Right kidney (tissue), 1 donor: ENCODE measurements around the gene KIF6.

Source experiments
- DNase-seq: peaks from one replicate; pipeline ENCODE4 v3.0.0-alpha.2; 2016

The KIF6 gene

DNA sequence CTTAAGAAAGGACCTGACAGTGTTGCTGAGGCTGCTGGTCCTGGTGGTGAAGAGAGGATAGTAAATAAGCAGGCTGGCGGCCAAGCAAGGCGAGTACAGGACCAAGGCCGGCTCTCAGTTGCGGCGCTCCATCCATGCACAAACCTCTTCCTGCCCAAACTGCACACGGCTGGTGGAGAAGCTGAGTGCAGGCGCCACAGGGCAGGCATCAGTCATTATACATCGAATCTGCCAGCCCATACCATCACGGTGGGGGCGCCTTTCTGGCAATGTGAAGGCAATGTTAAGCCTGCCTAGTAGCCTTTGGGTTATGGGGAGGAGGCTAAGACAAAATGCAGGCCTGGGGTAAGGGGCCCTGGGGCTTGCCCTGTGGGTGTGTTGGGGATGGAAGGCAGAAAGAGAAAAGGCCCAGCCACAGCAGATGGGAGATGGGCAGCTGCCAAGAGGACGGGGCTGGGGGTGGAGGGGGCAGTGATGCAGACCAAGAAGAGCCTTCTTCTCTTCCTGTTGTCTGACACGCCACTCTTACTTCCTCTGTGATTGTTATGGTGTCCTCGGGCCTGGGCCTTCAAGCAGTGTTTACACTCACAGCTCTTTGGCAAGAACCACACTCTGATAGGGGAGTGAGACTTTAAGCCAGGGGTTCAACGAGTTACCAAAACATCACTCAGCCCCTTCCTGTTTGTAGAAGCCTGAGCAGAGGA lies 382.4 kb downstream of the KIF6 start:
- DNase-seq, result no peak

DNA sequence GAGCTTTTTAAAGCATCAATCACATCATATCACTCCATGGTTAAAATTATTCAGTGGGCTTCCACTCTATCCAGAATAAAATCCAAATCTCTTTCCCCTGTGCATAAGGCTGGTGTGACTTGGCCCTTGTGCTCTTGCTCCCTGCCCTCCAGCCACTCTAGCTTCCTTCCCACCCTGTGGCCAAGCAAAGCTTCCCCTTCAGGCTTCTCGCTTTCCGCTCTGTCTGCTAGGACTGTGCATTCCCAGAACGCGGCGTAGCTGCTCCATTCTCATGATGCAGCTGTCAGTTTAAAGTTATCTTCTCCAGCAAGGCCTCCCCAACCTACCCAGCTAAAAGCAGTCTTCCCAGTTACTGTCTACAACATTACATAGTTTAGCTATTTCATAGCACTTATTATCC lies 383.3 kb downstream of the KIF6 start:
- DNase-seq, result no peak

DNA sequence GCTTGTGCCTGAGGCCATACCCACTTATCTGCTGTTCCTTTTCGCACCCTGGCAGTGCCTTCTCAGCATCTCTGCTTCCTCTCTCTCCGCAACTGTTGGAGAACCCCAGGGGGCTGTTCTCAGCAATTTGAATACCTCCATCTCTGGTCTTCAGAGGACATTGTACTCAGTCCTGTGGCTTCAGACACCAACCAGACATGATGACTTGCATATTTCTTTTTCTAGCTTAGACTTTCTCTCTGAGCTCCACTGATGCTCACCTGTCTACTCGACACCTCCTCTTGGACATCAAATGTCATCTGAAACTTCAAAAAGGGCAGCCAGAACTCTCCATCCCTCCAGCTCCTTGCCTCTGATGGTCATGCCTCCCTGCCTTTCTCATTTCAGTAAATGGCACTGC lies 383.9 kb downstream of the KIF6 start:
- DNase-seq, result no peak

DNA sequence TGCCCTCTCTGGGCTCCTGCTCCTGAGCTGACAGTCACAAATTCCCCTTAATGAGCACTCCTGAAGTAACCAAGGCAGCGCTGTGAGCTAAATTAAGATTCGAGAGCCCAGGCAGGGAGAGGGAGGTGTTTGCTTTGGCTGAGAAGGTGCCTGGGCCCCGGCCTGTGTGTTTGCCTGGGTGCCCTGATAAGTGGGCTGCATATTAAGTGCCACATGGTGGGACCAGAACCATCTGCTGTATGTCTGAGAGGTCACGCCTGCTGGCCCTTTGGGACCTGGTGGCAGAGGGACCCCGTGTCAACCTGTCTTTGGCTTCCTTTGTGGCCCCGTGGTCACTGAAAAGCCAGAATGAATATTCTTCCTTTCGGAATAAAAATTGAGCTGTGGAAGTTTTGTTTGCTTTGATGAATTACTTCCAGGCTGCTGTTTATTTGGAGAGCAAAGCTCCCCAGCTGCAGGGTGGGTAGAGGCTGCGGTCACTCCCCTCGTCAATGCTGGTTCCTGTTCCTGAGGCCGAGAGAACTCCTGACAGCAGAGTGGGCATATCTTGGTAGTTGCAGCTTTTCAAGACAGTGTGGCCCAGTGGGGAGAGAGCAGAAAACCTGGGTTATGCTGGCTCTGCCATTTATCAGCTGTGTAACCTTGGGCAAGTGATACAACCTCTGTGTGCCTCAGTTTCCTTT lies 385.2 kb downstream of the KIF6 start:
- DNase-seq, result no peak

DNA sequence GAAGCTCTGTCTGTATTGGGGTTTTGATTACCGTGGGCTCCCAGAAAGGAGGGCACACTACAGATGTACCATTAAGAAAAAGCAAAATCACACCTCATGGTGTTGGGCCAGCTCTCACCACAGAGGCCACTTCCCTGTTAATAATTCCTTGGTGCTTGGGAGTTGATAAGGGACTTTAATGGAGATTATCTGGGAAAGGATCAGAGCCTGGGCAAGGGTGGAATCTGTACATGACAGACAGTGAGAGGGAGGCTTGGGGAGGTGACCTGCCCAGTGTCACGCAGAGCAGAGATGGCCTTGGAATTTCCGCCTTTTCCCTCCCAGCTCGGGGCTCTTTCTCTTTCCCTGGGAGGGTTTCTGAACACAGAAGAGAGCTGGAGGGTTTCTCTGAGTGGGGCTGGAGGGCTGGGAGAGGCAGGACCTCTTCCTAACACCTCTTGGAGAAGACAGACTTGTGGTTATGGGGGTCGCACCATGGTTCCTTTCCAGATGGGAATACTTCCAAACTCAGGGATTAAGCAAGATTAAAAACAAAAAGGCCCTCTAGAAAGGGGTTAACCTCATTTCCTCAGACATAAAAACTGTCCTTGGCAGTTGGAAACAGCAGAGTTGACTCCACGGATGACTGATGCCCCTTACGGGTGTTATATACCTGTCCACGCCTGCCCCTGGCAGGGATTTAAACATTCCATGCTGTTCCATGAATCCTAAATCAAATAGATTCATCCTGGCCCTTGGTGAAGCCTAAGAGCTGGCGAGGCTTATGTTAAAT lies 385.9 kb downstream of the KIF6 start:
- DNase-seq, result no peak

DNA sequence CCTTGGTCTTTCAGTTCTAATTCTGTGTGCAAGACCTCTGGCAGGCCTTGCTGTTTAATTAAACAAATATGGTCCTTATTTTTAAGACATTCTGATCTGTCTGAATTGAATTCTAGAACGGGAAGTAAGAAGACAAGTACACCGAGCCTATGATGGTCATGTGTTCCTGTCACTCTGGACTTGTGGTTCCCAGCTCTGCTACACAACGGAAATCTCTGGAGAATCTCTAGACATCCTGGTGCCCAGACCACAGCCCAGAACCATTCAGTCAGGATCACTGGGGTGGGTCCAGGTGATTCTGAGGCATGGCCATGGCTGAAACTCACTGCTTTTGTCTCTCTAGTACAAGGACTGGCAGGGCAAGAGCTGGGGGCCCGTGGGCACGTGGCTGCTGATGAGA lies 386.8 kb downstream of the KIF6 start:
- no peak for DNase-seq

DNA sequence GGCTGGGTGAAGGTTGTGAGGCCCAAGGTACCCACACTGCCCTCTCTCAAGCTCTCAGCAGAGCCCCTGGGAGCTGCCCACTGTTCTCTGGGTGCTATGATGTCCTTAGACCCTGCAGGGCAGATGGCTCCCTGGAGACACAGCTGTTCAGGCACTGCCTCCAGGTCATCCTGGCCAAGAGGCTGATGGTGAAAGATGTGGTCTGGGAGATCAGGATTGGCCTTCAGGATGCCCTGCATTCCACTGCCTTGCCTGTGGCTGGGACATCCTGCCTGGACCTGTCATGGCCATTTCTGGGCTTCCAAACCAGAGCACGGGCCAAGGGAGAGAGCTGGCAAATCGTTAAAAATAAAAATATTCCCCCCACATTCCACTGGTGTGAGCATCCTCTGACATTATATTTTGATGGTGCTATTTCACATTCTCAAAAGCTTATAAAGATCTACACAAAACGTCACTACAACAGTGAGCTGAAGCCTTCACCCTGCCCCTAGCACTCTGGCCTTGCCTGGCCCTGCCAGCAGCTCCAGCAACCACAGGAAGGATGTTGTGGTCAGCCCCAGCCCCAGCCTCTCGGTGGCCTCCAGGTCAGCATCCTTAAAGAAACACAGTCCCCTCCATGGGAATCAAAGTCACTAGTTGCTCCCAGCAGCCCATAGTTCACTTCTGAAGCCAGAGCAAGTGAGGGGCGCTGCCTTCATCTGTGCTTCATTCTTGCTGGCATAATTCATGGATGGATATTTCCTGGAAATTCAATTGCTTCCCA lies 389.2 kb downstream of the KIF6 start:
- DNase-seq, result no peak

DNA sequence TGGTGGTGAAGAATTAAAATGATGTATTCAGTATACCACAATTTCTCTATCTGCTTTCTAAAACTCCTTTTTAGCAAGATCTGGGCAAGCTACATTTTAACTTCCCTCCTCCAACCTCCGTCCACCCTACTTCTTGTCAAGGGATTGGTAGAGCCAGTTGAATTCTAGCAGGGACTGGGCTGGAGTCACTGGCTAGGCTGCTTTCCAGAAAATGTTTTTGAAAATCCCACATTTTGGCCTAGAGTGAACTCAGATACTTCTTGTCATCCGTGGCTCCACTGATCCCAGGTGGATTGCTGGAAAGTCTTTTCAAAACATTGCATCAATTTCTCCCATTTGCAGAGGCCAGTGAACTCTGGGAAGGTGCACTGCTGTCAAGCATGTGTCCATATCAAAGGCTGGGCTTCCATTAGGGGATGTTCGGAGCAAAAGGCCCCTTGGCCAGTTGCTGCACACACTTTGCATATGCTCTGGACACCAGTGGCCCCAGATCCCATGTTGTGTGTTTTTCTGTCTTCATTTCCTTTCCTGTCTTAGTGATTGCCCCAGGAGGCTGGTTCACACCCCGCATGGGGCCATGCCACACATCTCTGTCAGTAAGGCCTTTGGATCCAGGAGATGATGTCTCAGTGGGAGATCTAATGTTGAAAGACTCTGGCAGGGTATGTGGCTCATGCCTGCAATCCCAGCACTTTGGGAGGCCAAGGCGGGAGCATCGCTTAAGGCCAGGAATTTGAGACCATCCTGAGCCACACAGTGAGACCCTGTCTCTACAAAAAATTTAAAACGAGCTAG lies 391.4 kb downstream of the KIF6 start:
- DNase-seq, result no peak

DNA sequence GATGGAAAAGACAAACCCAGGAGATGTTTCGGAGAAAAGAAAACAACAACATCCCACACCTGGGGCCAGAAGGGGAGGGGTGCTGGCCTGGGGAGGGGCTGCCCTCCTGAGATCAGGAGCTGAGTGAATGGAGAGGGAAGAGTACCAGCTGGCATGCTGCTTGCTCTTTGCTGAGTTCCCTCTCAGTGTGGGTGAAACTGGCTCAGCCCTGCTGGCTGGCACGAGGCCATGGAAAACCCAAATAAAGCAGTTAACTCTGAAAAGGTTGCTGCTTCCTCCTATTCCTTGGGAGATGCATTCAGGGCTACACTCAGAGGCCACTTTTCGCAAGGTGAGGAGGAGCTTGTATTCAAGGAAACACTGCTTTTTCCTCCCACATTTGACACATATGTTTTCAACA lies 394.7 kb downstream of the KIF6 start:
- no peak for DNase-seq

DNA sequence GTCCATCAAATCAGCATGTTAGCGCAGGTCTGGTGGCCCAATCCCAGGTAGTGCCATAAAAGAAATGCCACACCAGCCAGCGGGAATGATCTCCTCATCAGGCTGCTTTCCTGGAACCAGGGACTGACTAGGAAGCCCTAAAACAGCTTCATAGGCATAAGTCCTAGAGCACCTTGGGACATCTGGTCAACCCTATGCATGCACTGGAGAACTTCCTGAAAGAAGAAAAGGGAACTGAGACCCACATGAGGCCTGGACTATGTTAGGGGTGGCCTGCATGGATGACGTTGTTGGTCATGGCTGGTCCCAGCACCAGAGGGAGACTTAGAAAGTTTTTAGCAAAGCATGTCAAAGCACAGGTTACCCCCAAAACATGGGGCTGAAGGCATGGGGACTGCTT lies 395.2 kb downstream of the KIF6 start:
- no peak for DNase-seq

DNA sequence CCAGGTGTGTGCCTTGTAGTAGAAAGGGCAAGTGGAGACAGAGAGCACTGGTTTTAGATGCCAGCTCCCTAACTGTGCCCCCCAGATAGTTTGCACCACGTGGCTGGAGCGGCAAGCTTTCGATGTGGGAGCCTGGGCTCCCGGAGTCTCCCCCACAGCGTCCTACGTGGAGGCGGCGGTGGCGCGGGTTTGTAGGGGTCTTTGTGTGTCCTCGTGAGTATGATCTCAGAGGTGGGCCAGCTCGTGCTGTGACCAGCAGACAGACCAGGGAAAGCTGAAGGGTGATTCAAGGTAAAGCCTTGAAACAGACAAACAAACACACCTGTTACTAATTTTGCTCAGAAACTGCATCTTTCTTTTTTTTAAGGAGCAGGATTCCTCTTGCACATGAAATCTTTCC lies 397.1 kb downstream of the KIF6 start:
- no peak for DNase-seq

DNA sequence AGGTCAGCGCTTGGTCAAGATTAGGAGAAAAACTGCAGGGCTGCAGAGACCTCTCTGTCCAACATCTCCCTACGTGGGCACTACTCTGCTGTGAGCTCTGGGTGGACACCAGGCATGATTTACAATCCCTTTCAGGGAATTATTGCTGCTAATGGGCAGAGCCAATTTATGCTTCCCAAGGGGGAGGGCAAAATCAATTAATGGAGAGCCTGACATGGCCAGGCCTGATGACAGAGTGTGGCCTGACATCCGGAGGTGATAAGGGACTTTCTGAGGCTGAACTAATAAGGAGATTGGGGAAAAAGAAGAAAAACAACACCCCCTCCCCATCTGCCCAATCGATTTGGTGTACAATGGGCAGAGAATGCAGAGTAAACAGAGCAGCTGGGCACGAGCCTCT lies 397.7 kb downstream of the KIF6 start:
- DNase-seq, result no peak

DNA sequence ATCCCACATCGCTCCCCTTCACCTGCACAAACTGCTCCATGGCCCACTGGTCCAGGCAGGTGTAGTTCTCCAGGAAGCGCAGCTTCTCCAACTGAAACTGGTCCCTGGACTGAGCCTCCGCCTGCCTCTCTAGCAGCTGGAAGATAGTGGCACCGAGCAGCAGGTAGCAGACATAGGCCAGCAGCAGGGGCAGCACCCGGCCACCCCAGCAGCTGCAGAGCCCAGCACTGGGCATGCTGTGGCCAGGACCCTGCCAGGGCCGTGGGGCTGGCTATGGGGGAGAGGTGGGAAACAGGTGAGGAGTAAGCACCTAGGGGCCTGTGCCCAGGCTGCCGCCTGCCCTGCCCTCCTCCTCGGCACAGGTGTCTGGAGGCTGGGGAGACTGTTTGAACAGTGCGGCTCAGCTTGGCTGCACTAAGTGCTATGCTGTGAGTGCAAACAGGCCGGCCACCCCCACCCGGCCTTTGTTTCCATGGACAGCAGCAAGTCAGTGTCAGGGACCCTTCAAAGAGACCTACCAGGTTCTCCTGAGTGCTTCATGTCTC lies 402.8 kb downstream of the KIF6 start, which contains the start of gene KCNK16:
Gene KCNK16 (minus strand): TSS at position 397 of the 545 bp plus-strand sequence. CDS start 162 bp downstream, at position 235.
- no peak for DNase-seq

DNA sequence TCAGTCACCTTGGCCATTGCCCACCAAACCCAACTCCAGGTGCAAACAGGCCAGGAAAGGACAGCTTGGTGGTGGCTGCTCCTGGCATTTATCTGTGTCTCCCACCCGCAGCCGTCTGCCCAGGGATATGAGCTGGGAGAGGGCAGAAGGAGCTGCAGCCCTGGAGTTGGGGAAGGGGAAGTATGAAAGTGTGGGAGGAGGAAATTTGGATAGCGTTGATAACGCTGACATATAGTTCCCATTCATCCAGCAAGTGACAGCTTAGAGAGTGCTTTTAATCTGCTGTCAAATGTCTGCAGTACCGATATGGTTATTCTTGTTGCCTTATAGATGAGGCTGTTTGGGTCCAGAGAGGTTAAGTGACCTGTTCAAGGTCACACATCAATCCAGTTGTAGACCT lies 403.4 kb downstream of the KIF6 start:
- no peak for DNase-seq

DNA sequence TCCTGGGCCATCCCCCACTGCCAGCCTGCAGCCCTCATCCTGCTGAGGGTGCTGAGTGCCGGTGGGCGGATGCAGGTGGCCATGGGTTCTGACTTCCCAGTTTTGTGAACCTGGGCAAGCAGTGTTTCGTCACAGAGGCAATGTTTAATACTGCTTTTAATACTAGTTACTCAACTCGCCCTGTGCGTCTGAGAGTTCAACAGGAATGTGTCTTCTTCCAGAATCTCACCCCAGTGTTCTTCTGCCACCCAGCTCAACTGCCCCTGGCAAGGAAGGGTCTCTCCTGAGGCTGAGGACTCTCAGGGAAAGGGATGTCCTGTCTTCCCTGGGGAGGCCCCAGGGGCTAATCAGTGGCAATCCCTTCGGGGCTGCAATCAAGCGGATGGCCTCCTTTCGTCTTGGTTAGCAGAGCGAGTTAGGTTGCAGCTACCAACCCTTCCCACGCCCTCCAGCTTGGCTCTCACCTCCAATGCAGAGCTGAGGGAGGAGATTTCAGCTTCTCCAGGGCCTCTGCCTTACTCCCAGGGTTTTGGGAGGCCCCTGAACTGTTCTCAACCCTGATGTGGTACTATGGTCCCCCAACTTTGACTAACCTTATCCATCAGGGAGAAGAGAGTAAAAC lies 404.7 kb downstream of the KIF6 start:
- no peak for DNase-seq

DNA sequence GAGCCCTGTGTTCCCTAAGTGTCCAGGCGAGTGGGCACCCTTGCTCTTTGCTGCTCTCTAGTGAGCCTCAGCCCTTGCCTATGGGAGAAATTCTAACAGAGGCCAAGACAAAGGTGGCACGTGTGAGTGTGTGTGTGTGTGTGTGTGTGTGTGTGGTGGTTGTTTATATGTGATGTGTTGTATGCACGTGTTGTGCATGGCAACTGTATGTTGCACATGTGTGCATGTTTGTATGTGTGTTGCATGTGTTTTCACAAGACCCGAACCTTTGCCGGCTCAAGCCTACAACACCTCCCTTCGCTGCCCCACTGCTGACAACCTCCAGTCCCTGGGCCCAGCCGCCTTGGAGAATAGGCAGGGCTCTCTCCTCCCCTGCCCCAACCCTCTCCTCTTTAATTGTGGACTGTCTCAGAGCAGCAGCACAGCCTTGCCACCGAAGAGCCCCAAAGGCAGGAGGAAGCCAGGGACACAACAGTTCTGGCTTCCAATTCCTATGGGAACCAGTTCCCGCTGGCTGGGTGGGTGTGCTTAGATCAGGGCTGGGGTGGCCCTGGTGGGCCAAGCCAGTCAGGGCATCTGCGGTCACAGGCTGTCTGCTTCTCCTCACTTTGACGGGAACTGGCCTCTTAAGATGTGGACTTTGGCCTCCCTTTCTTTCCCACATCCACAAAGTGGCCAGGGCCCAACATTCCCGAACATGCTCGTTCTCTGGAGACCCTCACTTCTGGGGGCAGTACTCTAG lies 405.4 kb downstream of the KIF6 start:
- DNase-seq, result no peak

DNA sequence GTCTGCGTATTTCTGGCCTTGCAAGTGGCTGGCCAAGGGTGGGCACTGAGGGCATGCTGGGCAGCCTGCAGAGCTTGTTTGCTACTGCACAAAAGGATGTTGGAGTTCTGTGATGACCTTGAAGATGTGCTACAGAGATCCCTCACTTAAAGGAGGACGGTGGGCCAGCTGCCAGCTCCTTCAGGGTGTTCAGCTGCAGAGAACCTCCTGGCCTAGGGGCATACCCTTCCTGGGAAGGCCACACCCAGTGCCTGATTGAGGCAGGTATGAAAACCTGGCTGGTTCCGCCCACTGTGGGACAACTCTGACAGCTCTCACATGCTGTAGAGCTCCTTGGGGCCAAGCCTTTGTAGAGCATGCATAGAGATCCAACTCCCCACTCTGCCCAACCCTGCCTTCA lies 408.0 kb downstream of the KIF6 start:
- DNase-seq, result no peak

DNA sequence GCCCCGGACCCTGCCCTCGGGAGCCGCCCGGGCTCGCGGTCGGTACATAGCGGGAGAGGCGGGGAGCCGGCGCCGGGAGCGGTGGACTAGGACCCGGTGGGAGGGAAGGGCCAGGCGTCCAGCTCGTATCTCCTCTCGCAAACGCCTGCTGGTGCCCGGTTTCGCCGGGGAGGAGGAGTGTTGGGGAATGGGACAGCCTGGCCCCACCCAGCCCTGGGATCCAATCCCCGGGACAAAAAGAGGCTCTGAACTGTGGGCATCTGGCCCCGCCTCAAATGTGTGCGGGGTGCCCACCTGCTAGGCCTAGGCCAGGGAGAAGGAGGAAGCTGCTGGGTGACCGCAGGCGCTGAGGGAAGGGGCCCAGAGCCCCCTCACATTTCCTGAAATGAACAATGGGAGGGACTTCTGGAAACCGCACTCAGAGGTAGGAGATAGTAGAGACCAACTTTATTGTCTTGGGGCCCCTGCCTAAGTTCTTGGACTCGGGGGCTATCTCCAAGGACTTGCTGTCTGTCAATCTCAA lies 410.9 kb downstream of the KIF6 start, which contains the start of gene KCNK17:
Gene KCNK17 (minus strand): TSS at position 147 of the 523 bp plus-strand sequence. CDS start 99 bp downstream, at position 48.
- DNase-seq, result no peak

DNA sequence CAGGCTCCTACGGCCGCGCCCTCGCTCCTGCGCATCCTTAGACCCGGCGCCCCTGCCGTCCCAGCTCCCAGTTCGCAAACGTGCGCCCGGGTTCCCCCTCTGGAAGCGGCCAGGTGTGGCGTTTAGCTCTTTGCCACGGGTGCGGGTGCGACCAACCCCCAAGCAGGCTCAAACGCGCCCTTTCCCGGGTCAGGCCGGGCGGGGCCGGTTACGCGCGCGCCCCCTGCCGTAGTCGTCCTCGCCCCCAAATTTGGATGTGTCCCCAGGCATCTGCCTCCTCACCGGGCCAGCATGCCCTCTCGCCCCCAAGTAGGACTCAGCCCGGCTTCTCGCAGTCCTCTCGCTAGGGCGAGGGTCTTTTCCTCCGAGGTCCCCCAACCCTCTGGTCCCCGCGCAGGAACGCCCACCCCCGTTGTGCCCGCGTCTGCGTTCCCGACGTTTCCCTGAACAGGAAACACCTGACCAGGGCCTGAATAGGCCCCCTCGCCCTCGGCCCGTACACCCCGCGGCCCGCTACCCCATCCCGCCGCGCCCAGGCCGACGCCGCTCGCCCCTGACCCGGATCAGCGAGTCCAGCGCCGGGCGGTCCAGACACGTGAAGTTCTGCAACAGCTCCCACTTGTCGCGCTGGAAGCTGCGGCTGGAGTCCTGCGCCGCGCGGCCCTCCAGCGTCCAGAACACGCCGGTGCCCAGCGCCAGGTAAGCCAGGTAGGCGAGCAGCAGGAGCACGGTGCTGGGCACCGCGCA lies 411.5 kb downstream of the KIF6 start:
- peak; percentile 62 for DNase-seq
